GM12891 (cell line): ENCODE measurements around the gene CTNNA3.

Experiments used
- POLR2A ChIP-seq: IDR thresholded peaks from 2 replicates; pipeline ENCODE4 v1.6.1; 2011; ENCODE audit warnings: low read depth, low read length, control low read depth
- SPI1 ChIP-seq: IDR thresholded peaks from 2 replicates; pipeline ENCODE4 v1.6.1; 2011; ENCODE audit warnings: low read depth, low read length, control low read depth

GRCh38 chr10:66836057-66836456, 859.9 kb downstream of the CTNNA3 start:
- TF ChIP-seq POLR2A (no peak), SPI1 (no peak)
